Measurements from ENCODE around the gene OVCA2.
A peak's percentile ranks its signal among the peaks of the same experiment; 100 is the strongest.

The OVCA2 gene

DNA sequence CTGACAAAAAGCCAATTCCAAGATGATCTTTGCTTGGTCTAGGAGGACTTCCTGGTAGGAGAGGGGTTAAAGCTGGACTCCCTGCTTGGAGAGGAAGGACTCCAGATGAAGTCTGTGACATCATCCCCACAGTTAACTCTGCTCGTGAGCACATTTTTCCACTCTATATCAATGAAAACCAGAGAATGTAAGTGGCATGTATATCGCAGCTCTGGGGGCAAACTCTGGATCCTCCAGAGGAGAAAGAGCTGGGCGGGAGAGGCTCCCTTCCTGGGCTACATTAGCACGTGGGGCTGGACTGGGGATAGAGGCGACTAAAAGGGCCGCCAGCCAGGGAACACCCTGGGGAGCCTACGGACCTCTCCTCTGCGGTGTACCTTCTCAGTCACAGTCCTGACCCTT, 47.2 kb downstream of the OVCA2 start:
- no peak for DNase-seq

DNA sequence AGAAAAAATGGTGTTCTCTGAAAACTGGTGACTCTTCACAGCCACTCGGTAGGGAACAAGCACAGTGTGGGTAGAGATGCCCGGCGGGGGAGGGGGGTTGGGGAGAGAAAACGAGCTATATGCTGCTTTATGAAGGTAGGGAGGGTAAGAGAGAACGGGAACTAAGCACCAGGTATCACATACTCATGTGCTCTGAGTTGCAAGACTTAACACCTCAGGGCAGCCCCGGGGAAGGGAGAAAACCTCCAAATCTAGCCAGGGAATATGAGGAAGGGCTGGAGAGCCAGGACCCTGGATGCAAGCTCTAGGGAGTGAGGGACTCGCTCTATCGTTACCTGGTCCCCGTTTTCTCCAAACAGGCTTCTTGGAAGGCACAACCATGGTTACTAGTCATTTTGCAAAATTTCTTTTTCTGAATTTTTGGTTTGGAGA, 48.4 kb downstream of the OVCA2 start:
- no peak for DNase-seq

DNA sequence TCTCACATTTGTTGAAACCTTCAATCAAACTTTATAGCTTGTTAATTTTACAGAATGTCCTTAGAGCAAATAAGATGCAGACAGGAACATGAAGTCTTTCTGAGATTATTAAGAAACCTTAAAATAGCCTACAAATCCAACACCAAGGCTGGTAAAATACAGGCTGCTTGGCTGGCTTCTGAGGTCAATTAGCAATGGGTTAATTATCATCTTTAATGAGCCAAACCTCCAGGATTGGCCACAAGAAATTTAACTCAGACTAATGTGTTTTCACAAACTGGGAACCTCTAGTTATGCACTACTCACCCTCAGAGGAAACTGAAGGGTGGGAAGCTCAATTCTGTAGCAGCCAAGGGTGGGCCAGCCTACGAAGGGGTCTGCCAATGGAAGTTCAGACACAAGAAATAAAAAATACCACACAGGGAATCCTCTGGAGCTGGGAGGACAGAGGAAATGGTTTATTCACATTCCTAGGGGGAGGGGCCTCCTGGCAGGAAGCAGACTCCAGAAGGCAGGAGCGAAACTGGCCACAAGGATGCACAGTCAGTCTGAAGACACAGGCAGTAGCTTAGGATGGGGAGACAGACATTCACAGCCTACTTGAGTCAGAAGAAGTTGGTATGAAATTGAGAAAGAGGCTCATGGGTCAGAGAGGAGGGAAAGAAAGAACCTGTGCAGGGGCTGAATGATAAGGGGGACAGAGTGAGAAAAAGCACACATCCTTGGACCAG, 49.1 kb downstream of the OVCA2 start:
- peak in 1 of 2 donors; percentile 48 for DNase-seq

DNA sequence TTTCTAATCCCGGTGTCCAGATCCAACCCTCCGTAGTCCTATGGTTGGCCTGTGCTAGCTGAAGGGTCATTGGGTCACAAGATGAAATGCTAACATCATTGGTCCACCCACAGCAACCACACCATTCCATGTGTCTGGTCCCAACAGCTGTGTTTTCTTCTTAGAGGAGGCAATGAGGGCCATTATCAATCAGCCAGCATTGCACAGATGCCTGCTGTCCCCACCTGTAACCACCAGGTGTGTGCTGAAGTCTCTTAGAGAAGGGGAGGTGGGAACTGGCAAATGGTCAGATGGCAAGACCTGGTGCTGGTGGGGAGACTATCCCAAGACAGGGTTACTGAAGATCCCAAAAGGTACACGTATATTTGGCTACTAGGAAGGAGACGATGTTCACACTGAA, 50.4 kb downstream of the OVCA2 start:
- DNase-seq, result no peak

All from hippocampal formation (tissue), 2 donors.